Measurements from ENCODE around the gene RANBP17.

The RANBP17 gene

DNA sequence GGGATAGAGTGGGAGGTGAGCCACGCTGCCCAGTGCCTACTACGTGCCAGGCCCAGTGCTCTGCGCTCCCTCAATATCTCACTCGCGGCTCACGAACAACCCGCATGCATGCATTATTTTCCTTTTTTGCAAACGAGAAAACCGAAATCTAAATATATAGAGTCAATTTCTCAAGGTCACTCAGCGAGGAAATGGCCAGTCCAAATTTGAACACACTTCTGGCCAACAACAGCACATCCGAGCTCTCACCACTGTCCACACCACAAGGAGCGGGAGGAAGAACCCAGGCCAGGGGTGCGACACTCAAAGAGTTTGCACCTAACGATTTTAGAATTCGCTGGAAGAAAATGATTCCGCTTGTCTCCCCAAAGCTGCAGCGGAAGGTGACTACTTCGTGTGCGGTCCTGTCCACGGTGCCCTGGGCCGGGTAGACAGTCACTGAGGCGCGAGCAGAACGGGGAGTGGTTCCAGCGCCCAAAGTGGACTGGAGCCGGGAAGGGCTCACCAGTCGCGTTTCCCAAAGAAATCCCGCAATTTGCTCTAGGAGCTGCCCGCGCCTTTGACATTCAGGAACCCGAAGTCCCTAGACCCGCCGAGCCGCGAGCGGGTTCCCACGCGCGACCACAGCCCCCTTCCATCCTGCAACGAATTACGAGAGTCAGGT, 446.1 kb downstream of the RANBP17 start:
- DNase-seq: no peak

DNA sequence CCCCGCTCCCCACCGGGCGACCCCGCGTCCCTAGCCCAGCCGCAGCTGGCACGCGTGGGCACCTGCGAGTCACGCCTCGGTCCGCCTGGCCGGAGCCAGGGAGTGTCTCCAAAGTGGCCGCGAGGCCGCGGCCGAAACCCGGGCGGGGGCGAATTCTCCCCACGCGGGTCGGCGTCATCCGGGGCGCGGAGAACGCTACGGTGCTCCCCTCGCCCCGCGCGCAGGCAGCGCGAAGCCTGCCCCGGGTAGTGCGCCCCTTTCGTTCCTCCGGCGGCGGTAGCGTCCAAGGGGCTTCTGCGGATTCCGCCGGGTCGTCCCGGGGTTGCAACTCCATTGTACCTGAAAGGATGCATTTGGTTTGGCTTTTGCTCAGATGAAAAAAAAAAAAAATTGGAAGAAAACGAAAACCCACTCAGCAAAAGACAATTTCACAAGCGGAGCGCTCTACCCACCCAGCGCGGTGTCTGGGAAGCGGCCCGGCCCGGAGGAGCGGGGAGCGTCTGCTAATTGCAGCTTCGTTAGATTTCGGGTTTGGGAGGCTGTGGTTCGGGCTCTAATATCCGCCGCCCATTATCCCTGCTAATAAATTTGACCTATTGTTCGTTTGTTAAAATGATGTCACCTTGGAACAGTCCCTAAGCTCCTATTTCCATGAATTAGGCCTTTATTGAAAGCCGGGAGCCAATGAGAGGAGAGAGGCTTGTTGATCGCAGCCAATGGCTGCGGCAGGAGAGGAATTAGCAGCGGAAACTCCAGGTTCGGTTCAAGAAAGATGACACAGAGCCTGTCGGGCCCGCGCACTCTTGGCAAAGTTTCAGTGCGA, 446.8 kb downstream of the RANBP17 start, which contains the start of gene TLX3:
Gene TLX3 (plus strand): TSS at position 796 of the 823 bp plus-strand sequence. CDS start 118 bp downstream, outside the sequence.
- no peak for DNase-seq

DNA sequence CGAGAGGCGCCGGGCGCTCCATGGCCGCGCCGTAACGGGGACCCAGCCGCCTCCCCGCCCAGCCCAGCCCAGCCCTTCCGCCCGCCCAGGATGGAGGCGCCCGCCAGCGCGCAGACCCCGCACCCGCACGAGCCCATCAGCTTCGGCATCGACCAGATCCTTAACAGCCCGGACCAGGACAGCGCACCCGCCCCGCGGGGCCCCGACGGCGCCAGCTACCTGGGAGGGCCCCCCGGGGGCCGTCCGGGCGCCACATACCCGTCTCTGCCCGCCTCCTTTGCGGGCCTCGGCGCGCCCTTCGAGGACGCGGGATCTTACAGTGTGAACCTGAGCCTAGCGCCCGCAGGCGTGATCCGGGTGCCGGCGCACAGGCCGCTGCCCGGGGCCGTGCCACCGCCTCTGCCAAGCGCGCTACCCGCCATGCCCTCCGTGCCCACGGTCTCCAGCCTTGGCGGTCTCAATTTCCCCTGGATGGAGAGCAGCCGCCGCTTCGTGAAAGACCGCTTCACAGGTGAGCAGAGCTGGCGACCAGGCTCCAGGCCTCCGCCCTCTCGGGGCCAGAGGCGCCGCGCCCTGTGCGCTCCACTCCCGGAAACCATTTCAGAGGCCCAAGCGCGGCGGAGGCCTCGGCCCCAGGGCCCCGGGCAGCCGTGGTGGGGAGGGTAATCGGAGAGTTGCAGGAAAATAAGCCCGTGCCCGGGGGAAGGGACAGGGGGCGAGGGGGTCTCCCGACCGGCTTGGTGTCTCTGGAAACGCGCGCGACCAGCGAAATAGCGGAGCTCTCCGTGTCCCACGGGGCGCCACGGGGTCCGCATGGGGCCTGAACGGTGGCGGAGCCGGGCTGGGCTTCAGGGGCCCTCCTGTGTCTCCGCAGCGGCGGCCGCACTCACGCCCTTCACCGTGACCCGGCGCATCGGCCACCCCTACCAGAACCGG, 447.7 kb downstream of the RANBP17 start:
- DNase-seq: no peak

DNA sequence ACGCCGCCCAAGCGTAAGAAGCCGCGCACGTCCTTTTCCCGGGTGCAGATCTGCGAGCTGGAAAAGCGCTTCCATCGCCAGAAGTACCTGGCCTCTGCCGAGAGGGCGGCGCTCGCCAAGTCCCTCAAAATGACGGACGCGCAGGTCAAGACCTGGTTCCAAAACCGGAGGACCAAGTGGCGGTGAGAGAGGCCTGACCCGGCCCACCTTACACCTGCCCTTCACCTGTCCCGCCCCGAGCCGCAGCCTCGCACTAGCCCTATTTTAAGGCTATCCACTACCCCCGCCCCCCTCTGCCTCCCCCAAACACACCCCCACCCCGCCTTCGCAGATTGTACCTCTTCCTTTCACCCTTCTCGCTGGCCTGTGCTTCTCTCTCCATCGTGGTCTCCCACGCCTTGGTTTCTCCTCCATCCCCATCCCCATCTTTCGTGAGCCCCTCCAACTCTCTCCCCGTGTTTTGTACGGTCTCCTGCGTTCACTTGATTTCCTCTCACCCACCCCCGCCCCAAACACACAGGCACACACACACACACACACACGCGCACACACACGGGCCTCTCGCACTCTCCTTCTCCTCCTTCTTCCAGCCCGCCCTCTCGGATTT, 448.5 kb downstream of the RANBP17 start:
- no peak for DNase-seq

DNA sequence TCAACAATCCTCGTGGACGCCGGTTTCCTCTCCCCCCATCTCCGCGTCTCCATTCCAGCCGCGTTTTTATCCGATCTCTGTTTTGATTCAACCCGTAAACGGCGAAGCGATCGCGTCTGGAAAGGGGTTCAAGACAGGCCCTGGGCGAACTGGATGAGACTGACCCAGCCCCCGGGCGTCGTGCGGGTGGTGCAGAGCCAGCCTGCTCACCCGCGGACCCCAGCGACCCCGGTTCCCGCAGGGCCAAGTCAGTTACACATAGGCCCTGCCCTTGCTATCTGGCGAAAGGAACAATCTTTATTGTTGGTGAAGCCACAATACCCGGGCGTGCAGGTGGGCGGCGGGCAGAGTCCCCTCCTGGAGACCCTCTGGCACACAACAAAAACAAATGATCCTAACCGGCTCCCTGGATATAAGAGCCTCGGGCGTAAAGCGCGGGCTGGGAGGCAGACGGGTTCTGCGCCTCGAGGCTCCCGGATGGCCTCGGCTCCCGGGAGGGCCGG, 449.1 kb downstream of the RANBP17 start:
- no peak for DNase-seq

DNA sequence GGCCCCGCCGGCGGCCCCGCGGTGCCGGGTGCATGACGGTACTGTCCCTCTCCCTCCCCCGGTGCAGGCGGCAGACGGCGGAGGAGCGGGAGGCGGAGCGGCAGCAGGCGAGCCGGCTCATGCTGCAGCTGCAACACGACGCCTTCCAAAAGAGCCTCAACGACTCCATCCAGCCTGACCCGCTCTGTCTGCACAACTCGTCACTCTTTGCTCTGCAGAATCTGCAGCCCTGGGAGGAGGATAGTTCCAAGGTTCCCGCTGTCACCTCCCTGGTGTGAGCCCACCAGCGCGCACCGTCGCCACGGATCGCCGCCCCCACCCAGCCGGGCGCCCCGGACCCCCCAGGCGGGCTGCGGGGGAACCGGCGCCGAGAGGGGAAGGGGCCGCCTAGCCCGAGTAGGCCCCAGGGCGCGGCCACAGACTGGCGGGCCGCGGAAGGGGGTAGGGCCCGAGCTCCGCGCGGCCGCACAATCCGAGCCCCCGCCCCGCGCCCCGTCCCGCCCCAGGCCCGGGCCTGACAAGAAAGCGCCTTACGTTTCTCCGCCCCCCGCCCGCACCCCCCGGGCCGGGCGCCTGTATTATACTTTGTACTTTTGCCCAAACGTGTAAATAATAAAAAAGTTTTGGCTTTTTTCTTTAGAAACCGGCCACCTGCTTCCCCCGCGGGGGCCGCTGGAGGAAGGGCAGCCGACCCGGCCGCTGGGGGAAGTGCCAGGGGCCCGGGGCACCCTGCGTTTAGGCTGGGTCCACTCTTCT, 449.7 kb downstream of the RANBP17 start:
- no peak for DNase-seq

DNA sequence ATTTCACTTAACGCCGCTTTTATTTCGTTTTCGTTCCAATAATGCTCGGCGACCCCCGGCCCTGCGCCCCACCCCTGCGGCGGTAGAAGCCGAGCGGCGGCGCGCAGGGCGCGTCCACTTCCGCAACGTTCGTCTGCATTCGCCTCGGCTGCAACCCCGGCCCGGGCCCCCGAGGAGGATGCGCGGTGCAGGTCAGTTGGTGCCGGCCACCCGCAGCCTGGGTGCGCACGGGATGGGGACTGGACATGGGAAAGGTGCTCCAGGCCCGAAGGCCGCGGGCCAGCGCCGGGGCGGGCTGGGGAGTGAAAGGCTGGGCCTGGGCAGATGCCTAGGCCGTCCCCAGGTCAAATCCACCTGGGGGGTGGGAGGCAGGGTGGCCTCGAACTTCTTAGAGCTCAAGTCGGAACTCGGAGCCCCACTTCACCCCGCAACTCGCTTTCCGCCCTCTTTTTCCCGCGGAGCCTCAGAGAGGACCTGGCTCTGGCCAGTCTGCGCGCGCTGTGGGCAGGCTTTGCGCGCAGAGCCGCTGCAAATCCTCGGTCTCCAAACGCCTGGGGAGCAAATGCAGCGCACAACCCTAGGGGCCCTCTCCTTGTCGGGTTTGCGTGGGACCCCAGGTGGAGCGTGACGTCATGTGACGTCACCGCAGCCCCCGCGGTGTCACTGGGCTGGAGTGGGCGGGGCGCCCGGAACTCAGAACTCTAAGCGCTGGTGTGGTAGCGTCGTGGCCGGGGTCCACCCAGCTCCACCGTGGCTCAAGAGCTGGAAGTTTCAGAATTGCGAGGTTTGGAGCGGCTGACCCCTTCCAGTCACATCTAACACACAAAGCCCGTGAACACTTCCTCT, 450.5 kb downstream of the RANBP17 start:
- no peak for DNase-seq

DNA sequence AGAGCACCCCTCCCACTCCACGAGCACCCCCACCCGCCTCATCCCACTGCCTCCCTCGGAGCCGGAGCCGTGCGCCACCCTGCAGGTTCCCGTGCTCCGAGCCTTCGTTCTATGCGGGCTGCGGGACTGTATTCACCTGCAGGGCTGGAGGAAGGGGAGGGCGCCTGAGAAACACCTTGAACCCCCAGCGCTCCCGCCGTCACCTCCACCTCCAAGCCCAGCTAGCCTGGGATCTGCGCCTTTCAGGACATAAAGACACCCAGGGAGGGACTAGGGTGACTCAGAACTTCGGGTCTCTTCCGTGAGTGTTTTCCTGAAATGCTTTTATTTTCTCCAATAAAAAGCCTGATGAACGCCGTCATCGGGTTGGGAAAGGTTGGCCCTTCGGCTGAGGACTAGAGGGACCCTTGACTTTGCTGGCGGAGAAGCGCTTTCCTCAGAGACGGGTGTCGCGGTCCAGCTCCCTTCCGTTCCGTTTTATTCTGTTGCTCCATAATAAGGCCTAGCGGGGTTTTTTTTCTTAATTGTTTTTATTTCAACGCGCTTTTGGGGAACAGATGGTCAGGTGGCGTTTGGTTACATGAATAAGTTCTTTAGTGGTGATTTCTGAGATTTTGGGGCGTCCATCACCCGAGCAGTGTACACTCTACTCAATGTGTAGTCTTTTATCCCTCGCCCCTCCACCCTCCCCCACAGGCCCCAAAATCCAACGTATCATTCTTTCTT, 451.8 kb downstream of the RANBP17 start:
- peak; percentile 5 for DNase-seq

DNA sequence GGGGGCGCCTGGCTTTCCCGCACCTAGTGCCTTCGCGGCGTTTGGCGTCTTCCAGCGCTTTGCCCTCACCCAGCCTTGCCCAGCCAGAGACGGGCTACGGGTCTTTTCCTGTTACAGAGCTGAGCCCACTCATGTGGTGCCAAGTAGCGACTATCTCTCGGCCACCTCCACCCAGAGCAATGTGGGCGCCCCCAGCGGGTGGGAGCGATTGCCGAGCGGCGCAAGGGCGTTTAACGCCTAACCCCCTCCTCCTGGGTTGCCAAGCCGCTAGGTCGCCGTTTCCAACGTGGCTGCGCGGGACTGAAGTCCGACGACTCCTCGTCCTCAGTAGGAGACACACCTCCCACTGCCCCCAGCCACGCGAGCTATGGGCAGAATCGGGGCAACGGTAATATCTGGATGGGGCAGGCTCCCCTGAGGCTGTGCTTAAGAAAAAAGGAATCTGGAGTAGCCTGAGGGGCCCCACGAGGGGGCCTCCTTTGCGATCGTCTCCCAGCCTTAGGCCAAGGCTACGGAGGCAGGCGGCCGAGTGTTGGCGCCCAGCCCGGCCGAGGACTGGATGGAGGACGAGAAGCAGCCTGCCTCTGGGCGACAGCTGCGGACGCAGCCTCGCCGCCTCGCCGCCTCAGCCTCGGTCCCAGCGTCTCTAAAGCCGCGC, 453.0 kb downstream of the RANBP17 start:
- DNase-seq: no peak

DNA sequence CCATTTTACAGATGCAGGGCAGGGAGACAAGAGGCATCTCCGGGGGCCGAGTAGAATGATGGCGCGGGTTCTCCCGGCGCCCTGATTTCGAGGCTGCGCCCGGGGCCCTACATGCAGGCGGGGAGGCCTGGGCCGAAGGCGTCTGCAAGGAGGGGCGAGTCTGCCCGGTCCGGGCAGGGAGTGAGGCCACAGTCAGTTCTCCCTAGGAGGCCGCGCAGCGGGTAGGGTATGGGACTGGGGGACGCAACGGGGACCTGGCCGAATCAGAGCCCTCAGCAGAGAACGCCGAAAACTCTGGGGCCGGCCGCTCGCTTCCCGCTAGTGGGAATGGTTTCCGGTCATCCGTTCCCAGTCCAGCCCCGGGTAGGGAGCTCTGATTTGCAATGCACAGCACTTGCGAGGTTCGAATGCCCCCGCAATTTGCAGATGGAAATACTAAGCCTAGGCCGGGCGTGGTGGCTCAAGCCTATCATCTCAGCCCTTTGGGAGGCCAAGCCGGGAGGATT, 453.6 kb downstream of the RANBP17 start:
- no peak for DNase-seq

DNA sequence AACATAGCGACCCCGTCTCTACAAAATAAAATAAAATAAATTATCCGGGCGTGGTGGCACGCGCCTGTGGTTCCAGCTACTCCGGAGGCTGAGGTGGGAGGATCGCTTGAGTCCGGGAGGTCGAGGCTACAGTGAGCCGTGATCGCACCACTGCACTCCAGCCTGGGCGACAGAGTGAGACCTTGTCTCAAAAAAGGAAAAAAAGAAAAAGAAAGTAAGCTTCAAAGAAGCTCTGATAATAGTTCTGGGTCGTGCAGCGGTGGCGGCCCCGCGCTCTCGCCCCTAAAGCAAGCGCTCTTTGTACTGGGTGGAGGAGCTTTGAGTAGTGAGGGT, 454.1 kb downstream of the RANBP17 start:
- no peak for DNase-seq

DNA sequence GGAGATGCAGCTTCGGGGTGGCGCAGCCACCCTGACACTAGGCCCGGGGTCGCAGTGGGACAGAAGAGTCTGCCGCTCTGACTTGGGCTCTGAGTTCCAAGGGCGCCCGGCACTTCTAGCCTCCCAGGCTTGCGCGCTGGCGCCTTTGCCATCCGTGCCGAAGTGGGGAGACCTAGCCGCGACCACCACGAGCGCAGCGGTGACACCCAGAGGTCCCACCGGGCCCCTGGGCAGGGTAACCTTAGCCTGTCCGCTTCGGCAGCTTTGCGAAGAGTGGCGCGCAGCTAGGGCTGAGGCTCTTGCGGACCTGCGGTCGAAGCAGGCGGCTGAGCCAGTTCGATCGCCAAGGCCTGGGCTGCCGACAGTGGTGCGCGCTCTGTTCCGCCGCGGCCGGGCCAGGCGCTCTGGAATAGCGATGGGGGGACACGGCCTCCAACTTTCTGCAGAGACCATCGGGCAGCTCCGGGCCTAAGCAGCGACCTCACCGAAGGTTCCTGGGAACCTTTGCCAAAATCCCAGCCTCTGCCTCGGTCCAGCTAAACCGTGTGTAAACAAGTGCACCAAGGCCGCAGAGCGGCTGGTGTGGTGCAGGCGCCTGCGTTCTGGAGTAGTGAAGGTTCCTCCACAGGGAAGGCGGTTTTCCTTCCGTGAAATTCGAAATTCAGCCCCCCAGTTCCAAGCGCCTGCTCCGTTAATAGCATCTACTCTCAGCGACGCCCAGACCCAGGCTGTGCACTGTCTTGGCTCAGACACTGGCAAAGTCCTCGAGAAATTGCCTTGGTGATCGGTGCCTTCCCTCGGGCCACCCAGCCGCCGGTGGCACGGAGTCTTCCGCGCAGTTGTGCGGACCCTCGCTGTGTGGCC, 454.7 kb downstream of the RANBP17 start:
- DNase-seq: no peak

DNA sequence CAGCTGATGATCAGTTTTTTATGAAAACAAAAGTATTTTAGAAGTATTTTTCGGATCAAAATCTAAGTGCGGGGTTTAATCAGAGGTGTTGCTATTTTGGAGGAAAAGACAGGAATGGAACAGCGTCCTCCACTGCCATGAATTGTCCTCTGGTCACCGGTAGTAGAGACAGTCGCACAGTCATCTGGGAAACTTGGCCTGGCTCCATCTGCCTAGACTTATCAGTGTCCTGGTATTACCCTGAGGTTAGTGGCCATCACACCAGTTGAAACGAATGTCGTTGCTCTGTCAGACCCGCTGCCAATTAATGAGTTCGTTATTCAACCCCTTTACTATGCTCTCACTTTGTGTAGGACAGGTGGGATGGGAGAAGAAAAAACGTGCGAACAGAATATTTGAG, 455.4 kb downstream of the RANBP17 start:
- no peak for DNase-seq

DNA sequence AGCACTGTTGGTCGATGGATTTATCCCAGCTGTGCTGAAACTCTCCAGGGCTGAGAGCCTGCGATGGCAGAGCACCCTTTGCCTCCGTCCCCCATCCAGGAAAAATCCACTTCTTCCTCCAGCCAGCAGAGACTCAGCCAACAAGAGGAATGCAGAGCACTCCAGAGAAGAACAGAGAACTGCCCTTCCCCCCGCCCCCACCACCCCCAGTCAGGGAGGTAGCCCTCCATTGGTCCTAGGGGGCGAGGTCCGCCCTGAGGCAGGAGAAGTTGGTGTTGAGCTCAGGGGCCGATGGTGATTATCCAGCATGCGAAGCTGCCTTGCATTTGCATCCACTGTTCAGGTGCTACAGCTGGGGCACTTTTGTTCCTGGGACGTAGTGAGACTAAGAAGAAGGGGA, 456.2 kb downstream of the RANBP17 start:
- no peak for DNase-seq

DNA sequence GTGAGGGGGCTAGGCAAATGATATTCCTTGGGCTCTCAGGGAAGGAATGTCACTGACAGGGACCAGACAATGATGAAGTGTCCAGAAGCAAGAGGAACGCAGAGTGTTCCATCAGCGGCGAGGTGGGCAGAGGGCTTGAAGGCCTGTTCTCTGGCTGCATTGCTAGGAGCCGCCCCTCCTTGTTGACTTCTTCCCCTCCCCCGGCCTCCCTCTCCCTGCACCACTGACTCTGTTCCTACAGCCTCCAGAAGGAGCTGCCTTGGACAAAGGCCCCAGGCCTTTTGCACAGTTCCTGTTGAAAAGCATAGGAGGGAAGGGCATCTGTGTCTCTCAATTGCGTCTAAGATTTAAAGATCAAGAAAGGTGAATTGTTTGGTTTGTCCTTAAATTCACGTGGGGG, 459.6 kb downstream of the RANBP17 start:
- no peak for DNase-seq

DNA sequence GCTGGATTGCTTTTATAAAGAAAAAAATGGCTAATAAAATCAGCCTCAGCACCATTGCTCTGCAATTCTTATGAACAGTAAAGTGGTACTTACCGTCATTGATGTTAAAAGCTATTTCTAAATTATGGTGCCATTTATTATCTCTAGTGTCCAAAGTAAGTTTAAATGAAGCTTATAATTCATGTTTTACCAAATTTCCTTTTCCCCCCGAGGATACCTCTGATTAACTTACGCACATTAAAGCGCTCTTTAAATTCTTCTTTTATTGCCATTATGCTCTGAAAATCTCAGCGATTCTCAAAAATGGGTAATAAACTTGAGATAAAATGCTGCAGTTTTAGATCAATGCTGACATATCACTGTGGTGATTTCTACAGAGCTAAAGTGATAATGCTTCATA, 460.7 kb downstream of the RANBP17 start:
- DNase-seq: no peak

DNA sequence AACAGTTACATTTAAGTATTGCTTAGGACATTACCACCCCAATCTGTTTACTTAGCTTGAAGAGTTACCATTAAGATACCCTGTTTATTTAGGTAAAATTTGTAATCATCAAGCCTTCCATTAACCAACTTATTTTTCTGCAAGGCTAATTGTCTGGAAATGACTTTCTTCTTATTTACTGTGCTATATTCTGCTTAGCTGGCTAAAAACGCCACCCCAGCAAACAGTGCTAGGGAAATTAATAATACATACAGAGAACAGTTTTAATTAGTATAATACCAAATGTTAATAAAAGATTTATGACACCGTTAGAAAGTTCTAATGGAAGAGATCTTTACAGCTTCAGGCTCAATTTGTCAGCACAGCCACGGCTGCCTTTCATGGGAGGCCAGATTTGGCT, 461.2 kb downstream of the RANBP17 start:
- no peak for DNase-seq

DNA sequence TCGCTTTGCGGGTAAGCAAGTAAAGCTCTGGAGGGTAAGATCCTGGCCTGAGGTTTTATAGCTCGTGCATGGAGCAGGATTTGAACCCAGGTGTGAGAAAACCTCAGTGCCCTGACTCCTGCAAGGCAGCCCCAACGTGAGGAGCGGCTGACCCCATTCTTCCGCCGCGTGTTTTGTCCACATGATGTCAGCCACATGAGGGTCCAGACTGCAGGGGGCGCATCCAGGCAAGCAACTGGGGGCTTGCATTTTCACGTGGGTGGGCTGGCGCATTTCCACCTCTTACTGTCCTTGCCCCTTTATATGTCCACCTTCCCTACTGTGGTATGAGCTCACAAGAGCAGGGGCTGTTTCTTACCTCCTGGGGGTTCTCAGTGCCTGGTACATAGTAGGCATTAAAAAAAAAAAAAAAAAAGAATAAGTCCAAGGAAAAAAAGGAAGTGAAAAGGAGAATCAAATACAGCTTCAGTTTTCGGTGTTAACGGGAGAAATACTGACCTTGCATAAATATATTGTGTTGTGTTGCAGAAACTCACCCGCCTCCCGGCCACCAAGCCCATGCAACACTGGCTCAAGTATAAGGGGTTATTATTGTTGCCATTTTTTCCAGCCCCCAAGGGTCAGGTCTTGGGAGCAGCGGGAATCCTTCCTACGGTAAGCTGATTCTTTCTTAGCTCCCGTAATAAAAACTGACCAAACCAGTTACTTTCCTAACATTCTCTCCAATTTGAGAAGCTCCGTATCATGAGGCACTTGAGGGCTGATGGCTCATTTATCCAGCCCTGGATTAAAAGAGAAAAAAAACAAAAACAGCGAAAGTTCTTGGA, 462.2 kb downstream of the RANBP17 start:
- peak; percentile 74 for DNase-seq
